ENCODE data around the gene SERPING1.

DNA sequence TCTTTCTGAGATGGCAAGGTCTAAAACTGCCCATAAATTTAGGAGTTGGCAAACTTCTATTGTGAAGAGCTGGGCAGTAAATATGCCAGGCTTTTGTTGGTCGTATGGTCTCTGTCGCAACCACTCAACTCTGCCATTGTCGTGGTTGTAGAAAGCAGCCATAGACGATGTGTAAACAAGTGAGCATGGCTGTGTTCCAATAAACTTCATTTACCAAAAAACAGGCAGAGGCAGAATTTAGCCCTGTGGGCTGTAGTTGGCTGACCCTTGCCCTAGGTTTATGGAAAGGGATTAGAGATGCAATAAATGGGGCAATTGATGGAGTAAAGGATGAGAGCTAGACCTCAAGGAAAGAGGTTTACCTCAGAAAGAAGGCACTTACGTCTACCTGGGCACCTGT, 34.6 kb downstream of the SERPING1 start:
- TF ChIP-seq, protein P1, sequence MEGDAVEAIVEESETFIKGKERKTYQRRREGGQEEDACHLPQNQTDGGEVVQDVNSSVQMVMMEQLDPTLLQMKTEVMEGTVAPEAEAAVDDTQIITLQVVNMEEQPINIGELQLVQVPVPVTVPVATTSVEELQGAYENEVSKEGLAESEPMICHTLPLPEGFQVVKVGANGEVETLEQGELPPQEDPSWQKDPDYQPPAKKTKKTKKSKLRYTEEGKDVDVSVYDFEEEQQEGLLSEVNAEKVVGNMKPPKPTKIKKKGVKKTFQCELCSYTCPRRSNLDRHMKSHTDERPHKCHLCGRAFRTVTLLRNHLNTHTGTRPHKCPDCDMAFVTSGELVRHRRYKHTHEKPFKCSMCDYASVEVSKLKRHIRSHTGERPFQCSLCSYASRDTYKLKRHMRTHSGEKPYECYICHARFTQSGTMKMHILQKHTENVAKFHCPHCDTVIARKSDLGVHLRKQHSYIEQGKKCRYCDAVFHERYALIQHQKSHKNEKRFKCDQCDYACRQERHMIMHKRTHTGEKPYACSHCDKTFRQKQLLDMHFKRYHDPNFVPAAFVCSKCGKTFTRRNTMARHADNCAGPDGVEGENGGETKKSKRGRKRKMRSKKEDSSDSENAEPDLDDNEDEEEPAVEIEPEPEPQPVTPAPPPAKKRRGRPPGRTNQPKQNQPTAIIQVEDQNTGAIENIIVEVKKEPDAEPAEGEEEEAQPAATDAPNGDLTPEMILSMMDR (IDR thresholded peaks at IDR 0.05): no peak
- TF ChIP-seq POLR2A (IDR thresholded peaks at IDR 0.05): no peak
- TF ChIP-seq POLR2AphosphoS5 (IDR thresholded peaks at IDR 0.05): no peak

Measured in breast epithelium (tissue), 3 donors.